Neuronal stem cell (in vitro differentiated cells): ENCODE results near the gene HPGDS.

Source experiments
- DNase-seq: peaks from one replicate; pipeline ENCODE4 v3.0.0-alpha.2; 2013; ENCODE audit warnings: low spot score
- H2AFZ ChIP-seq: one replicate; pipeline ENCODE4 v1.6.1; 2013; ENCODE audit warnings: mild to moderate bottlenecking, low read length, inconsistent platforms
- H2AK5ac ChIP-seq: 2 replicates; pipeline ENCODE4 v1.6.1; 2013; ENCODE audit warnings: low read depth, mild to moderate bottlenecking, inconsistent platforms, low read length, moderate library complexity, mixed read lengths
- H2BK120ac ChIP-seq: 2 replicates; pipeline ENCODE4 v1.6.1; 2013; ENCODE audit warnings: low read depth, mild to moderate bottlenecking, inconsistent platforms, low read length, moderate library complexity, mixed read lengths
- H2BK12ac ChIP-seq: one replicate; pipeline ENCODE4 v1.6.1; 2013; ENCODE audit warnings: low read length, inconsistent platforms
- H2BK15ac ChIP-seq: 2 replicates; pipeline ENCODE4 v1.6.1; 2013; ENCODE audit warnings: mild to moderate bottlenecking, low read length, inconsistent platforms, mixed read lengths
- H2BK5ac ChIP-seq: one replicate; pipeline ENCODE4 v1.6.1; 2013; ENCODE audit warnings: inconsistent platforms, mild to moderate bottlenecking, low read length, moderate library complexity
- H3K14ac ChIP-seq: one replicate; pipeline ENCODE4 v1.6.1; 2013; ENCODE audit warnings: low read length, inconsistent platforms
- H3K18ac ChIP-seq: 2 replicates; pipeline ENCODE4 v1.6.1; 2013; ENCODE audit warnings: low read length, inconsistent platforms
- H3K23ac ChIP-seq: 2 replicates; pipeline ENCODE4 v1.6.1; 2013; ENCODE audit warnings: low read depth, mild to moderate bottlenecking, mixed read lengths, low read length, inconsistent platforms; ENCODE audit not compliant: poor library complexity
- H3K27ac ChIP-seq: replicated peaks from 3 replicates; pipeline ENCODE4 v1.5.1; 2013; ENCODE audit warnings: low read length, inconsistent platforms
- H3K27me3 ChIP-seq, 3 experiments: 2 replicates each; pipeline ENCODE4 v1.6.1; 2013; ENCODE audit warnings: low read length in 3 of 3, mild to moderate bottlenecking in 2 of 3, inconsistent platforms in 1 of 3, low read depth in 1 of 3, mixed read lengths in 1 of 3, moderate library complexity in 1 of 3; ENCODE audit not compliant: control insufficient read depth in 3 of 3, insufficient read depth in 3 of 3
- H3K36me3 ChIP-seq, 2 donors: replicated peaks in 1 of 2; 2 replicates each; pipeline ENCODE4 v1.6.1; 2013; ENCODE audit warnings: low read length in 2 of 2; ENCODE audit not compliant: control insufficient read depth in 2 of 2, insufficient read depth in 2 of 2
- H3K4ac ChIP-seq: 2 replicates; pipeline ENCODE4 v1.6.1; 2013; ENCODE audit warnings: inconsistent platforms, mild to moderate bottlenecking, low read length, moderate library complexity
- H3K4me1 ChIP-seq, 2 donors: 1 replicate in 1 of 2; 2 replicates in 1 of 2; pipeline ENCODE4 v1.6.1; 2013; ENCODE audit warnings: low read length in 2 of 2, low read depth in 1 of 2; ENCODE audit not compliant: control insufficient read depth in 2 of 2, insufficient read depth in 1 of 2
- H3K4me2 ChIP-seq: one replicate; pipeline ENCODE4 v1.6.1; 2013; ENCODE audit warnings: mild to moderate bottlenecking, low read length, inconsistent platforms; ENCODE audit not compliant: insufficient read depth, poor library complexity, severe bottlenecking
- H3K4me3 ChIP-seq, 2 donors: 2 replicates each; pipeline ENCODE4 v1.5.1; 2013; ENCODE audit warnings: low read length in 2 of 2, mild to moderate bottlenecking in 2 of 2, inconsistent platforms in 1 of 2, moderate library complexity in 1 of 2
- H3K79me1 ChIP-seq: one replicate; pipeline ENCODE4 v1.6.1; 2013; ENCODE audit warnings: low read depth, mild to moderate bottlenecking, inconsistent platforms, low read length, moderate library complexity
- H3K9ac ChIP-seq: one replicate; pipeline ENCODE4 v1.6.1; 2013; ENCODE audit warnings: mild to moderate bottlenecking, low read depth, low read length, inconsistent platforms; ENCODE audit not compliant: poor library complexity
- H3K9me3 ChIP-seq, 2 donors: replicated peaks in 1 of 2; 2 replicates each; pipeline versions ENCODE3 to v1.6.1; 2013; ENCODE audit warnings: low read length in 2 of 2, mild to moderate bottlenecking in 2 of 2, inconsistent platforms in 1 of 2, low read depth in 1 of 2, mixed read lengths in 1 of 2, moderate library complexity in 1 of 2; ENCODE audit not compliant: control insufficient read depth in 2 of 2, insufficient read depth in 1 of 2
- H4K8ac ChIP-seq: one replicate; pipeline ENCODE4 v1.6.1; 2013; ENCODE audit warnings: low read depth, mild to moderate bottlenecking, inconsistent platforms, low read length, moderate library complexity
- H4K91ac ChIP-seq: one replicate; pipeline ENCODE4 v1.6.1; 2013; ENCODE audit warnings: low read length, low read depth, mild to moderate bottlenecking, inconsistent platforms; ENCODE audit not compliant: poor library complexity
- WGBS, 2 donors: extraction: QIAGEN DNeasy Blood & Tissue Kit; methylation state at CpG; one replicate each; pipeline ENCODE4 v1.1.7; 2013; ENCODE audit warnings: missing lambda C conversion rate in 2 of 2, mixed read lengths in 1 of 2; ENCODE audit not compliant: insufficient read length in 2 of 2, insufficient replicate concordance in 1 of 2; ENCODE audit errors: extremely low coverage in 2 of 2; 5-methylcytosine and 5-hydroxymethylcytosine counted together

The HPGDS gene

GRCh38 chr4:94350095-94350494 lies 7.5 kb upstream of the HPGDS start:
- Histone ChIP-seq H3K4me1 (no peaks in the 10 kb centered on the region), H3K4ac (no peak overlapping the region), H3K9ac (no peak overlapping the region), H3K4me3 (no peak overlapping the region), H2AK5ac (no peak overlapping the region), H3K23ac (no peak overlapping the region), H3K4me2 (no peak overlapping the region), H4K8ac (no peak overlapping the region), H3K36me3 (no peaks in the 10 kb centered on the region), H4K91ac (no peak overlapping the region), H2BK120ac (no peak overlapping the region), H2AFZ (no peak overlapping the region), H3K9me3 (no peaks in the 10 kb centered on the region), H3K27ac (no peak overlapping the region), H2BK5ac (no peak overlapping the region), H3K14ac (no peak overlapping the region), H2BK12ac (no peak overlapping the region), H3K27me3 (peaks cover 0 to 4% (median 0%) of the 10 kb centered on the region in 3 experiments), H3K18ac (no peak overlapping the region), H3K79me1 (no peaks in the 10 kb centered on the region), H2BK15ac (no peak overlapping the region)
- no peak for DNase-seq
- WGBS, 2 donors = no CpG with 5 or more reads among the region's 8 CpGs

- H2BK12ac ChIP-seq = no peak overlapping the region
- no peak overlapping the region for H3K9ac ChIP-seq
- H4K8ac ChIP-seq = no peak overlapping the region
- no peak overlapping the region for H4K91ac ChIP-seq
- no peak overlapping the region for H3K27ac ChIP-seq
- H2BK120ac ChIP-seq = no peak overlapping the region
- no peak overlapping the region for H2BK15ac ChIP-seq
- H3K18ac ChIP-seq = no peak overlapping the region
- no peak overlapping the region for H3K23ac ChIP-seq
- H3K36me3 ChIP-seq = no peaks in the 10 kb centered on the region
- no peak overlapping the region for H3K4me3 ChIP-seq
- no peak for DNase-seq
- H2AK5ac ChIP-seq = no peak overlapping the region
- H2AFZ ChIP-seq = no peak overlapping the region
- no peaks in the 10 kb centered on the region for H3K9me3 ChIP-seq
- no peak overlapping the region for H2BK5ac ChIP-seq
- no peaks in the 10 kb centered on the region for H3K4me1 ChIP-seq
- H3K14ac ChIP-seq = no peak overlapping the region
- no peaks in the 10 kb centered on the region for H3K79me1 ChIP-seq
- no CpG with 5 or more reads among the region's 1 CpG for WGBS, 2 donors
- H3K27me3 ChIP-seq = peaks cover 0 to 4% (median 0%) of the 10 kb centered on the region in 3 experiments
- H3K4ac ChIP-seq = no peak overlapping the region
- no peak overlapping the region for H3K4me2 ChIP-seq
Measured at GRCh38 chr4:94349193-94349592, 6.6 kb upstream of the HPGDS start.

GRCh38 chr4:94348666-94349065 lies 6.0 kb upstream of the HPGDS start:
- Histone ChIP-seq H3K18ac (no peak overlapping the region), H2AFZ (no peak overlapping the region), H3K4me1 (no peaks in the 10 kb centered on the region), H3K4me3 (no peak overlapping the region), H3K27me3 (peaks cover 0 to 4% (median 0%) of the 10 kb centered on the region in 3 experiments), H3K79me1 (no peaks in the 10 kb centered on the region), H4K8ac (no peak overlapping the region), H3K36me3 (no peaks in the 10 kb centered on the region), H3K4me2 (no peak overlapping the region), H3K23ac (no peak overlapping the region), H3K4ac (no peak overlapping the region), H2BK12ac (no peak overlapping the region), H2BK120ac (no peak overlapping the region), H3K14ac (no peak overlapping the region), H4K91ac (no peak overlapping the region), H3K27ac (no peak overlapping the region), H3K9ac (no peak overlapping the region), H2BK5ac (no peak overlapping the region), H2BK15ac (no peak overlapping the region), H2AK5ac (no peak overlapping the region), H3K9me3 (no peaks in the 10 kb centered on the region)
- DNase-seq = no peak
- no CpG with 5 or more reads among the region's 3 CpGs for WGBS, 2 donors

- Histone ChIP-seq H3K4me1 (no peaks in the 10 kb centered on the region), H2AFZ (no peak overlapping the region), H3K4ac (no peak overlapping the region), H3K9ac (no peak overlapping the region), H3K14ac (no peak overlapping the region), H2BK15ac (no peak overlapping the region), H2BK12ac (no peak overlapping the region), H3K27me3 (no peaks in the 10 kb centered on the region), H4K91ac (no peak overlapping the region), H3K18ac (no peak overlapping the region), H3K27ac (no peak overlapping the region), H2BK5ac (no peak overlapping the region), H3K4me3 (no peak overlapping the region), H3K36me3 (no peaks in the 10 kb centered on the region), H3K23ac (no peak overlapping the region), H3K79me1 (no peaks in the 10 kb centered on the region), H3K9me3 (no peaks in the 10 kb centered on the region), H3K4me2 (no peak overlapping the region), H2BK120ac (no peak overlapping the region), H4K8ac (no peak overlapping the region), H2AK5ac (no peak overlapping the region)
- no peak for DNase-seq
Measured at GRCh38 chr4:94346541-94346940, 3.9 kb upstream of the HPGDS start.
